BLaER1 treated with 17β-estradiol and CSF1 and Interleukin-3, amounts not matched to agents 10 nM and 100 nM (cell line): Measurements from ENCODE around the gene KHNYN.
"Not testable (repeated sequence)": the region's sequence is repeated elsewhere in the genome, so short reads cannot be mapped to it uniquely, and the experiment has no call there.

ENCODE experiments used
- H3K27ac ChIP-seq, 11 experiments: shearing (Covaris generic); formaldehyde crosslinking; 2 replicates each; pipeline ENCODE4 v1.8.1; 2022
- H3K27me3 ChIP-seq, 11 experiments: shearing (Covaris generic); formaldehyde crosslinking; 2 replicates each; pipeline ENCODE4 v1.8.1; 2022
- H3K36me3 ChIP-seq, 11 experiments: shearing (Covaris generic); formaldehyde crosslinking; 2 replicates each; pipeline ENCODE4 v1.8.1; 2022
- H3K4me1 ChIP-seq, 10 experiments: shearing (Covaris generic); formaldehyde crosslinking; 2 replicates each; pipeline ENCODE4 v1.8.1; 2022
- H3K4me2 ChIP-seq, 11 experiments: shearing (Covaris generic); formaldehyde crosslinking; 2 replicates each; pipeline ENCODE4 v1.8.1; 2022
- H3K4me3 ChIP-seq, 10 experiments: shearing (Covaris generic); formaldehyde crosslinking; 2 replicates each; pipeline ENCODE4 v1.8.1; 2022
- H3K9ac ChIP-seq, 11 experiments: shearing (Covaris generic); formaldehyde crosslinking; 2 replicates each; pipeline ENCODE4 v1.8.1; 2022
- H3K9me3 ChIP-seq, 11 experiments: shearing (Covaris generic); formaldehyde crosslinking; replicated peaks in 1 of 11; 2 replicates each; pipeline ENCODE4 v1.8.1; 2022
- H4K20me1 ChIP-seq, 11 experiments: shearing (Covaris generic); formaldehyde crosslinking; 2 replicates each; pipeline ENCODE4 v1.8.1; 2022
- Cebpa-rat ChIP-seq, 11 experiments: shearing (Covaris generic); IDR thresholded peaks; 2 replicates each; pipeline ENCODE4 v1.8.1; 2022

KHNYN gene

GRCh38 chr14:24441904-24442239 is 12.1 kb downstream of the KHNYN start:
- Histone ChIP-seq H3K36me3 (peaks cover 33 to 57% (median 42%) of the 10 kb centered on the region in 11 experiments), H3K4me3 (peak overlapping the region; percentile 70 to 85 (median 74)), H3K27me3 (no peaks in the 10 kb centered on the region), H3K4me1 (peaks cover 49 to 72% (median 66%) of the 10 kb centered on the region in 10 experiments), H3K4me2 (peak overlapping the region; percentile 91 to 99 (median 96)), H4K20me1 (peaks cover 0 to 26% (median 7%) of the 10 kb centered on the region in 11 experiments; a peak in 7 of 22 replicates), H3K9me3 (peaks cover 19 to 29% (median 22%) of the 10 kb centered on the region in 11 experiments), H3K9ac (peak overlapping the region; percentile 88 to 97 (median 91); a peak in 21 of 22 replicates), H3K27ac (peak overlapping the region; percentile 88 to 99 (median 95); a peak in 21 of 22 replicates)
- no peak for TF ChIP-seq Cebpa-rat (IDR thresholded peaks at IDR 0.05)

GRCh38 chr14:24442240-24443052 is 12.7 kb downstream of the KHNYN start, which contains the start of gene SDR39U1:
Gene SDR39U1, minus strand, starts transcription at chr14:24442776. Its CDS starts 7 bp downstream, at chr14:24442769.
- peaks cover 43 to 66% (median 60%) of the 10 kb centered on the region in 10 experiments for H3K4me1 ChIP-seq
- peak within 1 kb of the TSS; percentile 91 to 99 (median 96) for H3K4me2 ChIP-seq
- peaks cover 0 to 26% (median 7%) of the 10 kb centered on the region in 11 experiments; a peak in 7 of 22 replicates for H4K20me1 ChIP-seq
- peak within 1 kb of the TSS; percentile 88 to 99 (median 95) for H3K27ac ChIP-seq
- peaks cover 33 to 51% (median 41%) of the 10 kb centered on the region in 11 experiments for H3K36me3 ChIP-seq
- TF ChIP-seq Cebpa-rat (IDR thresholded peaks at IDR 0.05): peak in 1 of 11 experiments; percentile 28; a peak in 1 of 22 replicates
- peak within 1 kb of the TSS; percentile 70 to 85 (median 74) for H3K4me3 ChIP-seq
- peak within 1 kb of the TSS; percentile 88 to 97 (median 91) for H3K9ac ChIP-seq
- H3K27me3 ChIP-seq: no peaks in the 10 kb centered on the region
- peaks cover 19 to 32% (median 22%) of the 10 kb centered on the region in 11 experiments for H3K9me3 ChIP-seq

GRCh38 chr14:24443053-24443665 is 13.4 kb downstream of the KHNYN start:
- H3K4me1 ChIP-seq: peaks cover 36 to 59% (median 53%) of the 10 kb centered on the region in 10 experiments
- peaks cover 0 to 22% (median 7%) of the 10 kb centered on the region in 11 experiments; a peak in 7 of 22 replicates for H4K20me1 ChIP-seq
- H3K9me3 ChIP-seq: peaks cover 19 to 32% (median 22%) of the 10 kb centered on the region in 11 experiments
- H3K36me3 ChIP-seq: peaks cover 29 to 44% (median 34%) of the 10 kb centered on the region in 11 experiments
- H3K4me3 ChIP-seq: peak overlapping the region; percentile 70 to 85 (median 74)
- H3K9ac ChIP-seq: peak overlapping the region; percentile 88 to 97 (median 91)
- no peak for TF ChIP-seq Cebpa-rat (IDR thresholded peaks at IDR 0.05)
- peak overlapping the region; percentile 88 to 99 (median 95) for H3K27ac ChIP-seq
- H3K27me3 ChIP-seq: no peaks in the 10 kb centered on the region
- peak overlapping the region; percentile 70 to 99 (median 93) for H3K4me2 ChIP-seq

GRCh38 chr14:24450828-24451227 is 21.1 kb downstream of the KHNYN start:
- not testable (repeated sequence) for H4K20me1 ChIP-seq, H3K9ac ChIP-seq, H3K27ac ChIP-seq, H3K4me2 ChIP-seq, H3K27me3 ChIP-seq, H3K4me3 ChIP-seq, H3K4me1 ChIP-seq
- H3K9me3 ChIP-seq: peaks cover 31 to 43% (median 34%) of the 10 kb centered on the region in 11 experiments
- peaks cover 0 to 17% (median 5%) of the 10 kb centered on the region in 11 experiments; a peak in 6 of 22 replicates for H3K36me3 ChIP-seq

GRCh38 chr14:24456980-24457379 is 27.2 kb downstream of the KHNYN start:
- Histone ChIP-seq H3K4me3 (no peak overlapping the region), H3K36me3 (peaks cover 0 to 17% (median 5%) of the 10 kb centered on the region in 11 experiments; a peak in 7 of 22 replicates), H4K20me1 (no peaks in the 10 kb centered on the region), H3K9me3 (peaks cover 23 to 40% (median 31%) of the 10 kb centered on the region in 11 experiments), H3K4me2 (peak overlapping the region in 1 of 11 experiments; percentile 52; a peak in 1 of 22 replicates), H3K9ac (no peak overlapping the region), H3K27ac (no peak overlapping the region), H3K27me3 (no peaks in the 10 kb centered on the region), H3K4me1 (peaks cover 0 to 27% (median 21%) of the 10 kb centered on the region in 10 experiments; a peak in 15 of 20 replicates)
- TF ChIP-seq Cebpa-rat (IDR thresholded peaks at IDR 0.05): no peak

- Histone ChIP-seq H3K4me2 (peak overlapping the region in 10 of 11 experiments; percentile 9 to 70 (median 54); a peak in 16 of 22 replicates), H3K9me3 (peaks cover 13 to 25% (median 20%) of the 10 kb centered on the region in 11 experiments)
- TF ChIP-seq Cebpa-rat (IDR thresholded peaks at IDR 0.05): no peak
These were observed 29.0 kb downstream of the KHNYN start for GRCh38 chr14:24458736-24459135.

GRCh38 chr14:24459331-24459730 is 29.6 kb downstream of the KHNYN start:
- peaks cover 0 to 32% (median 21%) of the 10 kb centered on the region in 10 experiments; a peak in 15 of 20 replicates for H3K4me1 ChIP-seq
- no peak overlapping the region for H3K4me3 ChIP-seq
- no peaks in the 10 kb centered on the region for H3K27me3 ChIP-seq
- H3K9ac ChIP-seq: no peak overlapping the region
- H4K20me1 ChIP-seq: no peaks in the 10 kb centered on the region
- peaks cover 0 to 7% (median 0%) of the 10 kb centered on the region in 11 experiments; a peak in 5 of 22 replicates for H3K36me3 ChIP-seq
- no peak overlapping the region for H3K27ac ChIP-seq
- peaks cover 7 to 19% (median 15%) of the 10 kb centered on the region in 11 experiments for H3K9me3 ChIP-seq
- no peak for TF ChIP-seq Cebpa-rat (IDR thresholded peaks at IDR 0.05)
- peak overlapping the region in 8 of 11 experiments; percentile 34 to 70 (median 58); a peak in 11 of 22 replicates for H3K4me2 ChIP-seq

More at GRCh38 chr14:24458736-24459135, 29.0 kb downstream of the KHNYN start:
- H4K20me1 ChIP-seq: no peaks in the 10 kb centered on the region
- H3K27me3 ChIP-seq: no peaks in the 10 kb centered on the region
- H3K4me1 ChIP-seq: peaks cover 0 to 29% (median 21%) of the 10 kb centered on the region in 10 experiments; a peak in 15 of 20 replicates
- H3K27ac ChIP-seq: no peak overlapping the region
- H3K4me3 ChIP-seq: no peak overlapping the region
- H3K9ac ChIP-seq: no peak overlapping the region
- peaks cover 0 to 10% (median 3%) of the 10 kb centered on the region in 11 experiments; a peak in 6 of 22 replicates for H3K36me3 ChIP-seq

GRCh38 chr14:24461336-24461735 is 31.6 kb downstream of the KHNYN start:
- Histone ChIP-seq H3K9ac (no peak overlapping the region), H3K36me3 (peaks cover 0 to 3% (median 0%) of the 10 kb centered on the region in 11 experiments; a peak in 1 of 22 replicates), H3K9me3 (peaks cover 0 to 7% (median 3%) of the 10 kb centered on the region in 11 experiments; a peak in 6 of 22 replicates), H3K4me2 (no peak overlapping the region), H4K20me1 (no peaks in the 10 kb centered on the region), H3K27ac (no peak overlapping the region), H3K4me3 (no peak overlapping the region), H3K27me3 (no peaks in the 10 kb centered on the region), H3K4me1 (peaks cover 0 to 32% (median 21%) of the 10 kb centered on the region in 10 experiments; a peak in 15 of 20 replicates)
- no peak for TF ChIP-seq Cebpa-rat (IDR thresholded peaks at IDR 0.05)
